K562 (cell line): ENCODE results near the gene CRAT. TPM values are rescaled to one million over a fixed set of nuclear protein-coding genes. Genes with fewer than 3 reads are reported as not detected.

Experiments used
- COPS2 ChIP-seq: fragments of 450-650 bp; conservative IDR thresholded peaks from 2 replicates; pipeline ENCODE4 v1.6.1; 2016; ENCODE audit warnings: mild to moderate bottlenecking, moderate library complexity
- DACH1 ChIP-seq: fragments of 450-650 bp; IDR thresholded peaks from 2 replicates; pipeline ENCODE4 v1.6.1; 2018; ENCODE audit not compliant: partially characterized antibody
- ETV1 ChIP-seq: fragments of 450-650 bp; conservative IDR thresholded peaks from 2 replicates; pipeline ENCODE4 v1.6.1; 2016; ENCODE audit warnings: missing genetic modification characterization, control low read depth, low read depth, missing compliant biosample characterization
- ETV6 ChIP-seq, 3 experiments: fragments of 150-350 bp in 1 of 3; sonication (generic) in 1 of 3; formaldehyde crosslinking in 1 of 3; IDR thresholded peaks; 2 replicates each; pipeline versions ENCODE4 v1.6.1 to v1.8.0; 2014 to 2022; ENCODE audit warnings: borderline replicate concordance in 2 of 3, low read depth in 2 of 3, antibody characterized with exemption in 1 of 3, low read length in 1 of 3, mild to moderate bottlenecking in 1 of 3, missing genetic modification reagents in 1 of 3
- FOXP1 ChIP-seq: sonication (generic); formaldehyde crosslinking; IDR thresholded peaks from 2 replicates; pipeline ENCODE4 v1.8.0; 2022; ENCODE audit warnings: mild to moderate bottlenecking, missing genetic modification reagents
- HLTF ChIP-seq: fragments of 450-650 bp; IDR thresholded peaks from 2 replicates; pipeline ENCODE4 v1.6.1; 2016
- MCM2 ChIP-seq: fragments of 450-650 bp; IDR thresholded peaks from 2 replicates; pipeline ENCODE4 v1.6.1; 2017; ENCODE audit warnings: low read depth, mild to moderate bottlenecking
- MCM3 ChIP-seq: fragments of 450-650 bp; IDR thresholded peaks from 2 replicates; pipeline ENCODE4 v1.6.1; 2016
- NELFE ChIP-seq: IDR thresholded peaks from 2 replicates; pipeline ENCODE4 v1.6.1; 2011; ENCODE audit warnings: mild to moderate bottlenecking; ENCODE audit not compliant: insufficient read depth, insufficient read length
- PCBP1 ChIP-seq: fragments of 200-400 bp; formaldehyde crosslinking; IDR thresholded peaks from 2 replicates; pipeline ENCODE4 v1.6.1; 2018; ENCODE audit warnings: mild to moderate bottlenecking, low read depth, low read length; ENCODE audit not compliant: poor library complexity, severe bottlenecking
- RAD51 ChIP-seq: fragments of 450-650 bp; IDR thresholded peaks from 2 replicates; pipeline ENCODE4 v1.7.1; 2016; ENCODE audit warnings: low read depth, mild to moderate bottlenecking, borderline replicate concordance
- RBM17 ChIP-seq: fragments of 200-400 bp; formaldehyde crosslinking; IDR thresholded peaks from 2 replicates; pipeline ENCODE4 v1.6.1; 2017; ENCODE audit warnings: low read depth, mild to moderate bottlenecking, low read length, borderline replicate concordance
- polyA plus RNA-seq, 8 experiments: library from polyadenylated mRNA; depleted of rRNA in 4 of 8; stranded (reverse) in 5 of 8; unstranded in 3 of 8; fragments of >200 nt; fragmentation: Nextera tagmentation in 2 of 8; fragmentation: Illumina TruSeq in 1 of 8; extraction: Ambion mirVana in 2 of 8; extraction: Trizol in 1 of 8; gene quantifications; 2 replicates each; pipeline versions ENCODE4 v1.2.1 to v1.2.3, GENCODE V29; 2011 to 2014; ENCODE audit warnings: inconsistent platforms in 1 of 8, missing spikeins in 1 of 8
- total RNA-seq, 7 experiments: library from RNA; depleted of rRNA in 6 of 7; stranded (reverse); fragments of >200 nt in 6 of 7; fragmentation: Illumina TruSeq in 2 of 7; extraction: Trizol in 2 of 7; gene quantifications; 2 replicates each; pipeline versions ENCODE4 v1.2.1 to v1.2.3, GENCODE V29; 2011 to 2021; ENCODE audit warnings: low replicate concordance in 1 of 7
- TF ChIP-seq, protein P1 (sequence below): fragments of 250-450 bp; sonication (Bioruptor Pico); IDR thresholded peaks from 2 replicates; pipeline ENCODE4 v1.4.0; 2020; ENCODE audit warnings: mild to moderate bottlenecking, moderate library complexity, borderline replicate concordance
- TF ChIP-seq, protein P2 (sequence below): sonication (generic); formaldehyde crosslinking; IDR thresholded peaks from 2 replicates; pipeline ENCODE4 v1.8.0; 2022; ENCODE audit warnings: mild to moderate bottlenecking, low read depth, missing genetic modification reagents
- TF ChIP-seq, protein P3 (sequence below): fragments of 450-650 bp; IDR thresholded peaks from 2 replicates; pipeline ENCODE4 v1.6.1; 2016; ENCODE audit warnings: low read depth, mild to moderate bottlenecking, moderate library complexity
- TF ChIP-seq, protein P4 (sequence below): sonication (generic); formaldehyde crosslinking; IDR thresholded peaks from 2 replicates; pipeline ENCODE4 v1.8.0; 2023; ENCODE audit warnings: mild to moderate bottlenecking, missing genetic modification reagents
- TF ChIP-seq, protein P5 (sequence below): fragments of 250-450 bp; sonication (Bioruptor Pico); IDR thresholded peaks from 2 replicates; pipeline ENCODE4 v1.5.0; 2021; ENCODE audit warnings: mild to moderate bottlenecking, borderline replicate concordance

CRAT gene
- total and polyA plus RNA-seq, 9 of the 15 experiments (the other 6 are each of a cell fraction or from before 2014, with no cell fraction given), result 0.20 to 13.8 (median 5.4) TPM

DNA sequence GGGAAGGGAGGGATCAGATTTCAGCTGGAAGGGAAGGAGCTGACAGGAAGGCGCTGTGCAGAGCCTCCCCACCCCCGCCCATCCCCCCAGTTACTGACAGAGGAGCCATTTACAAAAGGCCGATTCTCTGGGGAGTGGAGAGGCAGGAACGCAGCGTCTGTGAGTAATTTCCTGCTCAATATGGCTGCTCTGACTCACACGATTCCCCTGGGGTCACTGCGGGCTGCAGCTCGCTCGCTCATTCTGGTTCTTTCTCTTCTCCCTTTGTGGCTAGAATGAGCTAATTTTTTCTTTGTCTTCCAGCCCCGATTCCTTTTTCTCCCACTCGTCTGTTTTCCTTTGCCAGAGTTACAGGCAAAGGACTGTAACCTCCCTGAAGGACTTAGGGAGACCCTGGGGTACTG is 29.4 kb upstream of the CRAT start (continued):
- TF ChIP-seq, protein P1, sequence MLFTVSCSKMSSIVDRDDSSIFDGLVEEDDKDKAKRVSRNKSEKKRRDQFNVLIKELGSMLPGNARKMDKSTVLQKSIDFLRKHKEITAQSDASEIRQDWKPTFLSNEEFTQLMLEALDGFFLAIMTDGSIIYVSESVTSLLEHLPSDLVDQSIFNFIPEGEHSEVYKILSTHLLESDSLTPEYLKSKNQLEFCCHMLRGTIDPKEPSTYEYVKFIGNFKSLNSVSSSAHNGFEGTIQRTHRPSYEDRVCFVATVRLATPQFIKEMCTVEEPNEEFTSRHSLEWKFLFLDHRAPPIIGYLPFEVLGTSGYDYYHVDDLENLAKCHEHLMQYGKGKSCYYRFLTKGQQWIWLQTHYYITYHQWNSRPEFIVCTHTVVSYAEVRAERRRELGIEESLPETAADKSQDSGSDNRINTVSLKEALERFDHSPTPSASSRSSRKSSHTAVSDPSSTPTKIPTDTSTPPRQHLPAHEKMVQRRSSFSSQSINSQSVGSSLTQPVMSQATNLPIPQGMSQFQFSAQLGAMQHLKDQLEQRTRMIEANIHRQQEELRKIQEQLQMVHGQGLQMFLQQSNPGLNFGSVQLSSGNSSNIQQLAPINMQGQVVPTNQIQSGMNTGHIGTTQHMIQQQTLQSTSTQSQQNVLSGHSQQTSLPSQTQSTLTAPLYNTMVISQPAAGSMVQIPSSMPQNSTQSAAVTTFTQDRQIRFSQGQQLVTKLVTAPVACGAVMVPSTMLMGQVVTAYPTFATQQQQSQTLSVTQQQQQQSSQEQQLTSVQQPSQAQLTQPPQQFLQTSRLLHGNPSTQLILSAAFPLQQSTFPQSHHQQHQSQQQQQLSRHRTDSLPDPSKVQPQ, result no peak
- no peak for TF ChIP-seq ETV6 (IDR thresholded peaks at IDR 0.05; ENCODE audit: borderline replicate concordance in 1 of 2, low read depth in 2 of 2, low read length in 1 of 2)
- no peak for TF ChIP-seq ETV6 (CRISPR knock-in tag; IDR thresholded peaks at IDR 0.05; ENCODE audit: borderline replicate concordance)
- TF ChIP-seq COPS2, result no peak
- TF ChIP-seq RAD51, result no peak
- TF ChIP-seq FOXP1 (CRISPR knock-in tag), result no peak; the same call in 1 of the 2 replicates
- TF ChIP-seq, protein P2, sequence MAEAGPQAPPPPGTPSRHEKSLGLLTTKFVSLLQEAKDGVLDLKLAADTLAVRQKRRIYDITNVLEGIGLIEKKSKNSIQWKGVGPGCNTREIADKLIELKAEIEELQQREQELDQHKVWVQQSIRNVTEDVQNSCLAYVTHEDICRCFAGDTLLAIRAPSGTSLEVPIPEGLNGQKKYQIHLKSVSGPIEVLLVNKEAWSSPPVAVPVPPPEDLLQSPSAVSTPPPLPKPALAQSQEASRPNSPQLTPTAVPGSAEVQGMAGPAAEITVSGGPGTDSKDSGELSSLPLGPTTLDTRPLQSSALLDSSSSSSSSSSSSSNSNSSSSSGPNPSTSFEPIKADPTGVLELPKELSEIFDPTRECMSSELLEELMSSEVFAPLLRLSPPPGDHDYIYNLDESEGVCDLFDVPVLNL (CRISPR knock-in tag), result no peak
- no peak for TF ChIP-seq RBM17
- TF ChIP-seq DACH1, result no peak
- no peak for TF ChIP-seq MCM2
- TF ChIP-seq ETV1 (tag), result peak; percentile 80
- TF ChIP-seq, protein P3, sequence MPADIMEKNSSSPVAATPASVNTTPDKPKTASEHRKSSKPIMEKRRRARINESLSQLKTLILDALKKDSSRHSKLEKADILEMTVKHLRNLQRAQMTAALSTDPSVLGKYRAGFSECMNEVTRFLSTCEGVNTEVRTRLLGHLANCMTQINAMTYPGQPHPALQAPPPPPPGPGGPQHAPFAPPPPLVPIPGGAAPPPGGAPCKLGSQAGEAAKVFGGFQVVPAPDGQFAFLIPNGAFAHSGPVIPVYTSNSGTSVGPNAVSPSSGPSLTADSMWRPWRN, result no peak
- TF ChIP-seq PCBP1, result no peak
- TF ChIP-seq HLTF, result no peak
- TF ChIP-seq, protein P4, sequence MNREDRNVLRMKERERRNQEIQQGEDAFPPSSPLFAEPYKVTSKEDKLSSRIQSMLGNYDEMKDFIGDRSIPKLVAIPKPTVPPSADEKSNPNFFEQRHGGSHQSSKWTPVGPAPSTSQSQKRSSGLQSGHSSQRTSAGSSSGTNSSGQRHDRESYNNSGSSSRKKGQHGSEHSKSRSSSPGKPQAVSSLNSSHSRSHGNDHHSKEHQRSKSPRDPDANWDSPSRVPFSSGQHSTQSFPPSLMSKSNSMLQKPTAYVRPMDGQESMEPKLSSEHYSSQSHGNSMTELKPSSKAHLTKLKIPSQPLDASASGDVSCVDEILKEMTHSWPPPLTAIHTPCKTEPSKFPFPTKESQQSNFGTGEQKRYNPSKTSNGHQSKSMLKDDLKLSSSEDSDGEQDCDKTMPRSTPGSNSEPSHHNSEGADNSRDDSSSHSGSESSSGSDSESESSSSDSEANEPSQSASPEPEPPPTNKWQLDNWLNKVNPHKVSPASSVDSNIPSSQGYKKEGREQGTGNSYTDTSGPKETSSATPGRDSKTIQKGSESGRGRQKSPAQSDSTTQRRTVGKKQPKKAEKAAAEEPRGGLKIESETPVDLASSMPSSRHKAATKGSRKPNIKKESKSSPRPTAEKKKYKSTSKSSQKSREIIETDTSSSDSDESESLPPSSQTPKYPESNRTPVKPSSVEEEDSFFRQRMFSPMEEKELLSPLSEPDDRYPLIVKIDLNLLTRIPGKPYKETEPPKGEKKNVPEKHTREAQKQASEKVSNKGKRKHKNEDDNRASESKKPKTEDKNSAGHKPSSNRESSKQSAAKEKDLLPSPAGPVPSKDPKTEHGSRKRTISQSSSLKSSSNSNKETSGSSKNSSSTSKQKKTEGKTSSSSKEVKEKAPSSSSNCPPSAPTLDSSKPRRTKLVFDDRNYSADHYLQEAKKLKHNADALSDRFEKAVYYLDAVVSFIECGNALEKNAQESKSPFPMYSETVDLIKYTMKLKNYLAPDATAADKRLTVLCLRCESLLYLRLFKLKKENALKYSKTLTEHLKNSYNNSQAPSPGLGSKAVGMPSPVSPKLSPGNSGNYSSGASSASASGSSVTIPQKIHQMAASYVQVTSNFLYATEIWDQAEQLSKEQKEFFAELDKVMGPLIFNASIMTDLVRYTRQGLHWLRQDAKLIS, result no peak
- TF ChIP-seq NELFE, result no peak
- TF ChIP-seq, protein P5, sequence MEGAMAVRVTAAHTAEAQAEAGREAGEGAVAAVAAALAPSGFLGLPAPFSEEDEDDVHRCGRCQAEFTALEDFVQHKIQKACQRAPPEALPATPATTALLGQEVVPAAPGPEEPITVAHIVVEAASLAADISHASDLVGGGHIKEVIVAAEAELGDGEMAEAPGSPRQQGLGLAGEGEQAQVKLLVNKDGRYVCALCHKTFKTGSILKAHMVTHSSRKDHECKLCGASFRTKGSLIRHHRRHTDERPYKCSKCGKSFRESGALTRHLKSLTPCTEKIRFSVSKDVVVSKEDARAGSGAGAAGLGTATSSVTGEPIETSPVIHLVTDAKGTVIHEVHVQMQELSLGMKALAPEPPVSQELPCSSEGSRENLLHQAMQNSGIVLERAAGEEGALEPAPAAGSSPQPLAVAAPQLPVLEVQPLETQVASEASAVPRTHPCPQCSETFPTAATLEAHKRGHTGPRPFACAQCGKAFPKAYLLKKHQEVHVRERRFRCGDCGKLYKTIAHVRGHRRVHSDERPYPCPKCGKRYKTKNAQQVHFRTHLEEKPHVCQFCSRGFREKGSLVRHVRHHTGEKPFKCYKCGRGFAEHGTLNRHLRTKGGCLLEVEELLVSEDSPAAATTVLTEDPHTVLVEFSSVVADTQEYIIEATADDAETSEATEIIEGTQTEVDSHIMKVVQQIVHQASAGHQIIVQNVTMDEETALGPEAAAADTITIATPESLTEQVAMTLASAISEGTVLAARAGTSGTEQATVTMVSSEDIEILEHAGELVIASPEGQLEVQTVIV (CRISPR knock-in tag), result no peak
- no peak for TF ChIP-seq MCM3
